ENCODE data around the gene CDH4.

GRCh38 chr20:61786230-61786629 is 534.2 kb downstream of the CDH4 start:
- TF ChIP-seq CTCF (IDR thresholded peaks at IDR 0.05) (no peak), EP300 (IDR thresholded peaks at IDR 0.05) (no peak)
